HEK293T (cell line): ENCODE measurements around the gene ANOS1.
"Not testable (repeated sequence)": the region's sequence is repeated elsewhere in the genome, so short reads cannot be mapped to it uniquely, and the experiment has no call there.

ENCODE experiments used
- CTCF ChIA-PET: fragments of 350-600 bp; formaldehyde crosslinking; extraction: SDS; loops from one replicate; lab custom pipeline; 2021; ENCODE audit warnings: antibody characterized with exemption, inconsistent platforms; lab: Yijun Ruan, JAX
- POLR2A ChIA-PET: fragments of 350-600 bp; formaldehyde crosslinking; extraction: SDS; loops from one replicate; lab custom pipeline; 2020; ENCODE audit warnings: antibody characterized with exemption, inconsistent platforms; lab: Yijun Ruan, JAX
- DNase-seq: peaks from one replicate; pipeline ENCODE4 v3.0.0; 2012; ENCODE audit warnings: mixed read lengths; ENCODE audit errors: extremely low spot score
- ARNT ChIP-seq: fragments of 450-650 bp; IDR thresholded peaks from 2 replicates; pipeline ENCODE4 v1.6.1; 2017; ENCODE audit warnings: mild to moderate bottlenecking
- BHLHE40 ChIP-seq: fragments of 450-650 bp; IDR thresholded peaks from 2 replicates; pipeline ENCODE4 v1.6.1; 2016; ENCODE audit warnings: mild to moderate bottlenecking, moderate library complexity, borderline replicate concordance
- CTBP1 ChIP-seq: fragments of 450-650 bp; IDR thresholded peaks from 2 replicates; pipeline ENCODE4 v1.6.1; 2016; ENCODE audit warnings: borderline replicate concordance
- ELF4 ChIP-seq: fragments of 450-650 bp; IDR thresholded peaks from 2 replicates; pipeline ENCODE4 v1.6.1; 2017; ENCODE audit warnings: antibody characterized with exemption
- FOXA1 ChIP-seq: fragments of 450-650 bp; IDR thresholded peaks from 2 replicates; pipeline ENCODE4 v1.6.1; 2016; ENCODE audit warnings: mild to moderate bottlenecking
- FOXK2 ChIP-seq: fragments of 450-650 bp; IDR thresholded peaks from 2 replicates; pipeline ENCODE4 v1.6.1; 2016; ENCODE audit warnings: mild to moderate bottlenecking
- FOXM1 ChIP-seq: fragments of 450-650 bp; IDR thresholded peaks from 2 replicates; pipeline ENCODE4 v1.6.1; 2017; ENCODE audit warnings: mild to moderate bottlenecking, borderline replicate concordance
- HDGF ChIP-seq: fragments of 450-650 bp; IDR thresholded peaks from 2 replicates; pipeline ENCODE4 v1.6.1; 2017; ENCODE audit warnings: antibody characterized with exemption, borderline replicate concordance
- L3MBTL2 ChIP-seq: fragments of 450-650 bp; conservative IDR thresholded peaks from 2 replicates; pipeline ENCODE4 v1.6.1; 2016; ENCODE audit warnings: mild to moderate bottlenecking
- LEF1 ChIP-seq: fragments of 450-650 bp; IDR thresholded peaks from 2 replicates; pipeline ENCODE4 v1.6.1; 2017; ENCODE audit warnings: mild to moderate bottlenecking, borderline replicate concordance
- NFRKB ChIP-seq: fragments of 450-650 bp; IDR thresholded peaks from 2 replicates; pipeline ENCODE4 v1.6.1; 2016; ENCODE audit warnings: mild to moderate bottlenecking, moderate library complexity
- SP1 ChIP-seq: fragments of 450-650 bp; IDR thresholded peaks from 2 replicates; pipeline ENCODE4 v1.6.1; 2017
- SUZ12 ChIP-seq: fragments of 450-650 bp; IDR thresholded peaks from 2 replicates; pipeline ENCODE4 v1.6.1; 2016; ENCODE audit warnings: mild to moderate bottlenecking
- TARDBP ChIP-seq: fragments of 450-650 bp; IDR thresholded peaks from 2 replicates; pipeline ENCODE4 v1.6.1; 2016
- ZNF384 ChIP-seq: fragments of 450-650 bp; IDR thresholded peaks from 2 replicates; pipeline ENCODE4 v1.6.1; 2016
- TF ChIP-seq, protein P1 (sequence below): fragments of 450-650 bp; IDR thresholded peaks from 2 replicates; pipeline ENCODE4 v1.6.1; 2016

ANOS1 gene, protein sequence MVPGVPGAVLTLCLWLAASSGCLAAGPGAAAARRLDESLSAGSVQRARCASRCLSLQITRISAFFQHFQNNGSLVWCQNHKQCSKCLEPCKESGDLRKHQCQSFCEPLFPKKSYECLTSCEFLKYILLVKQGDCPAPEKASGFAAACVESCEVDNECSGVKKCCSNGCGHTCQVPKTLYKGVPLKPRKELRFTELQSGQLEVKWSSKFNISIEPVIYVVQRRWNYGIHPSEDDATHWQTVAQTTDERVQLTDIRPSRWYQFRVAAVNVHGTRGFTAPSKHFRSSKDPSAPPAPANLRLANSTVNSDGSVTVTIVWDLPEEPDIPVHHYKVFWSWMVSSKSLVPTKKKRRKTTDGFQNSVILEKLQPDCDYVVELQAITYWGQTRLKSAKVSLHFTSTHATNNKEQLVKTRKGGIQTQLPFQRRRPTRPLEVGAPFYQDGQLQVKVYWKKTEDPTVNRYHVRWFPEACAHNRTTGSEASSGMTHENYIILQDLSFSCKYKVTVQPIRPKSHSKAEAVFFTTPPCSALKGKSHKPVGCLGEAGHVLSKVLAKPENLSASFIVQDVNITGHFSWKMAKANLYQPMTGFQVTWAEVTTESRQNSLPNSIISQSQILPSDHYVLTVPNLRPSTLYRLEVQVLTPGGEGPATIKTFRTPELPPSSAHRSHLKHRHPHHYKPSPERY

DNA sequence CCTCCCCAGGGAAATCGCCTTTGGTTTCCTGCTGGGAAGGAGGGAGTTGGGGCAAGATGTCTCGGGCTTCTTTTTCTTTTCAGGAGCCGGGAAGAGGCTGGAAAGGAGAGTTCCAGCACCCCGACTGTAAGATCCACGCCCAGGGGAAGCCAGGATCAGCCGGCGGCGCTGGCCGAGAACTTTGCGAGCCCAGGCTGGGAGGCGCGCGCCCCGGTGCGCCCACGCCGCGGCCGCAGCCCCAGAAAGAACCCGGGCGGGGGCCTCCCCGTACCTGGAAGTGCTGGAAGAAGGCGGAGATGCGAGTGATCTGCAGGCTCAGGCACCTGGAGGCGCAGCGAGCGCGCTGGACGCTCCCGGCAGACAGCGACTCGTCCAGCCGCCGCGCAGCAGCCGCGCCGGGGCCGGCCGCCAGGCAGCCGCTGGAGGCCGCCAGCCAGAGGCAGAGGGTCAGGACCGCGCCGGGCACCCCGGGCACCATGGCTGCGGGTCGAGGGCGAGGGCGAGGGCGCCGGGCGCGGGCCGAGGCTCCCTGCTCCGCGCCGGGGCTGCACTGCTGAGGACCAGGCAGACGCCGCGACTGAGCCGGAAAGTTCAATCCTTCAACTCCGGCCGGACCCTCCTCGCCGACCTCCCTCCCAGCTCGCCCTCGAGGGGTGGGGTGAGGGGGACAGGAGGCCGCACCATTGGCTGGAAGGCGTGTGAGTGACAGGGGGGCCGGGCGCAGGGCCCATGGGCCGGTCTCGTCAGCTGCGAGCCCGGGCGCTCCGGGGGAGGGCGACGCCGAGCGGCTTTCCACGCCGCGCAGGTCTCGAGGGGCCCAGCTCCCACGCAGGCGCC is at the start of gene ANOS1:
Gene ANOS1, minus strand, starts transcription at position 579 of the 837 bp plus-strand sequence. Its CDS starts 101 bp downstream, at position 478.
- no peak for DNase-seq
- ChIA-PET CTCF (no interaction called here), POLR2A (no interaction called here)
- TF ChIP-seq LEF1 (no peak), FOXM1 (no peak), FOXA1 (no peak), FOXK2 (no peak)
- TF ChIP-seq, protein P1, sequence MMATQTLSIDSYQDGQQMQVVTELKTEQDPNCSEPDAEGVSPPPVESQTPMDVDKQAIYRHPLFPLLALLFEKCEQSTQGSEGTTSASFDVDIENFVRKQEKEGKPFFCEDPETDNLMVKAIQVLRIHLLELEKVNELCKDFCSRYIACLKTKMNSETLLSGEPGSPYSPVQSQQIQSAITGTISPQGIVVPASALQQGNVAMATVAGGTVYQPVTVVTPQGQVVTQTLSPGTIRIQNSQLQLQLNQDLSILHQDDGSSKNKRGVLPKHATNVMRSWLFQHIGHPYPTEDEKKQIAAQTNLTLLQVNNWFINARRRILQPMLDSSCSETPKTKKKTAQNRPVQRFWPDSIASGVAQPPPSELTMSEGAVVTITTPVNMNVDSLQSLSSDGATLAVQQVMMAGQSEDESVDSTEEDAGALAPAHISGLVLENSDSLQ, result peak; percentile 70

DNA sequence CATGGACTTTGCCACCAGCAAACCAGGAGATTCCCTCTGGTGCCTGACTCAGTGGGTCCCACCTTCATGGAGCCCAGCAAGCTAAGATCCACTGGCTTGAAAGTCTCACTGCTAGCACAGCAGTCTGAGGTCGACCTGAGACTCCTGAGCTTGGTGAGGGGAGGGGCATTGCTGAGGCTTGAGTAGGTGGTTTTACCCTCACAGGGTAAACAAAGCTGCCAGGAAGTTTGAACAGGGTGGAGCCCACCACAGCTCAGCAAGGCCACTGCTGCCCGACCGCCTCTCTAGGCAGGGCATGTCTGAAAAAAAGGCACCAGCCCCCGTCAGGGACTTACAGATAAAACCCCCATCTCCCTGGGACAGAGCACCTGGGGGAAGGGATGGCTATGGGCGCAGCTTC is 41.2 kb upstream of the ANOS1 start:
- no peak for DNase-seq
- ChIA-PET CTCF (no interaction called here), POLR2A (no interaction called here)
- TF ChIP-seq SUZ12 (no peak), HDGF (no peak), FOXK2 (no peak)

DNA sequence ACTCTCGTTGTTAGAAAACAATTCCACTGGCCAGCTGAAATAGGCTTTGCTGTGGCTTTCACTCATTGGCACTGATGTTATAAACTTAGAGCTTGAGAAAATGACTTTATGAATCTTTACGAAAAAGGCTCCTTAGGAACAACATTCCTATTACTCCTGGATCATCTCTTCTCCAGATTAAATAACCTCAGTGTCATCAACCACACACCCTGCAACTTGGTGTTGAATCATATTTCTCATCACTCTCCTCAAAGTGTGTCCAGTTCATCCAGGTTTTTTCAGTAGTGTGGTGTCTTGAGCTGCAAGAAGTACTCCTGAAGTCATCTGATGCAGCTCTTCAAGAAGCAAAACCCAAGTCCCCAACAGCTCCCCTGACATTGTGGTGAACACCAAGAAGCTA is 28.1 kb upstream of the ANOS1 start:
- CTCF ChIA-PET, result no interaction called here
- TF ChIP-seq LEF1 (no peak), SUZ12 (no peak), BHLHE40 (no peak), TARDBP (no peak), SP1 (no peak), ARNT (no peak), FOXK2 (no peak), ZNF384 (no peak), HDGF (no peak), ELF4 (no peak), L3MBTL2 (no peak), CTBP1 (no peak), FOXA1 (no peak), NFRKB (no peak), FOXM1 (no peak)
- TF ChIP-seq, protein P1, result no peak
- DNase-seq, result no peak
- POLR2A ChIA-PET, result no interaction called here

DNA sequence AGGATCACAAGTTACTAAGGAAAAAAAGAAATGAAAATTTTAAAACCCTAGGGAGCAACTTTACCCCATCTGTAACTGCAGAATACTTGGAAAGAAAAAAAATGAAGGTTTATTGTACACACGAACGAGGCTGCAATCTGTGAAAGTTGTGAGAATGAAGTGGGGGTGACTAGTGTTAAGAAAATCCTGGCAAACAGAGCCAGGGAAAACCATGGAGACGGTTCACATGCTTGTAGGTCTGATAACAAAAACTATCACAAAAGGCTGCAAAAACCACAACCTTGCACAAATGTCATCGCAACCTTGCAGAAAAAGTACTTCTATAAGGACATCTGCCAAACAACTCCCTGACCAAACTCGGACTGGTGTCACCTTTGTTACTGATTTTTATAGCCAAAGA is 26.8 kb upstream of the ANOS1 start:
- DNase-seq, CTCF ChIA-PET, POLR2A ChIA-PET: not testable (repeated sequence)

DNA sequence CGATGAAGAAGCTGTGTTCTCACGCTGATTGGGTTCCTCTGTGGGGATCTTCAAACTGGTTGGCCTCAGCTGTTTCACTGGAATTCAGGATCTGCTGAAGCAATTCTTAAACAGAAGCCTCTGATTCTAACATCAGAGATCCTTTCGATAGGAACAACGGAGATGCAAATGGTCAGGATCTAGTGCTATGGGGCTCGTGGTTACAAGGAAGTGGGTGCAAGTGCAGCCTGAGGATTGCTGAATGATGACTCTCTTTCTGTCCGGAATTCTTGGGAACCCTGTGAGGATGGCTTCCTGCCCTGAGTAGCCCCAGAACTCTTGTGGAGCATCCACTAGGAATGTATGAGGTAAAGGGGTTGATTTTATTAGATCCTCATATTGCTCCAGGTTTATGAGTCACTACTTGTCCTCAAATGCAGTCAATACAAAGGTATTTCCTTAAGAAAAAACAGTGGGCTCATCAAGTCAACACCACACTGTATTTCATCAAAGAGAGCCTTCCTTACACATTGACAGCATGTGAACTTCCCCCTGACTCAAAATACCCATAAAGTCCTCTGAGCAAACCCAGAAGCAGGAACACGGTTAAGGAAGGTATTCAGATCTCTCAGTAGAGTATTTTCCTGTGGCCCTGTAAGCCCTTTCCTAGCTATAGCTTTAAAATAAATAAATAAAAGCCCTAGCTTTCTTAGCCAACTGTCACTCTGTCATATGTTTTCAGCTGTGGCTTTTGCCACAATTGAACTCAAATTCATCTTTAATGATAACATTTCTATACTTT is 25.9 kb upstream of the ANOS1 start:
- POLR2A ChIA-PET, DNase-seq, CTCF ChIA-PET: not testable (repeated sequence)

DNA sequence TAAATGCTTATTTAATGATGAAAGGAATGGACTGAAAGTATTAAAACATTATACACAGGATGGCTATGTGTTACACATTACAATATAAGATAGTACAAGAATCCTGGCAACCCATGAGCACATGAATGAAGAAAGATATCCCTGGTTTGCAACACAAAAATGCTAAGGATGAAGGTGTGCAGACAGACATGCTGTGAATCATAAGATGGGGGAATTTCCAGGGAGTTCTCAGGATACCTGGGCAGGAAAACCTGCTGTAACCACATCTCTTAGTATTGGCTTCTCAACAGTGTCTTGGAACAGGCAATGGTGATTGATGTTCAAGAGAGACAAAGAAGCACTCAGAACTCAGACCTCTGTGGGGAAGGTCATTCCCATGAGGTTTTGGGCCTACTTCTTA is 23.9 kb upstream of the ANOS1 start:
- TF ChIP-seq FOXA1 (no peak), CTBP1 (no peak), FOXM1 (no peak), ARNT (no peak), ELF4 (no peak), TARDBP (no peak), FOXK2 (no peak)
- no peak for DNase-seq
- POLR2A ChIA-PET, result no interaction called here
- CTCF ChIA-PET, result no interaction called here

DNA sequence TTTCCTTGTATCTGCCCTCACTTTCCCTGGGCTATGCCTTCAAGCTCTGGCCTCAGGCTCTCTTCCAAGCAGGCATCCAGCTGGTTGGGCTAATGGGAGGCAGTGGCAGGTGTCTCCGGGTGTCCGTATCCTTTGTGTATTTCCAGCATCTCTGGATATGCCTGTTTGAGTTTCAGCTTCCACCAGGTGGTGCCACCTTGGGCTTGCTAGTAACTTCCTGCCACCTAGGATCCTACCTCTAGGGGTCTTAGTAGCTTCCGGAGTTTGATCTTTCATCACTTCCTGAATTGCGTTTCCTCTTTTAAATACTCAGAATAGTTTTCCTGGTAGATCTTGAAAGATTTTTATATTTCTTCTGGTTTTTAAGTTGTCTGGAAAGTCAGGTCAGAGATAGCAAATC is 23.2 kb upstream of the ANOS1 start:
- ChIA-PET CTCF (no interaction called here), POLR2A (no interaction called here)
- peak; percentile 7 for DNase-seq
- TF ChIP-seq LEF1 (no peak), SUZ12 (no peak), NFRKB (no peak), SP1 (no peak), FOXM1 (no peak), TARDBP (no peak)
- TF ChIP-seq, protein P1, result no peak
